Ishikawa (cell line): ENCODE results near the gene DGKI.

ENCODE experiments used
- EGR1 ChIP-seq: IDR thresholded peaks from 2 replicates; pipeline ENCODE4 v1.6.1; 2012
- NFIC ChIP-seq: IDR thresholded peaks from 2 replicates; pipeline ENCODE4 v1.6.1; 2012
- RAD21 ChIP-seq: IDR thresholded peaks from 2 replicates; pipeline ENCODE4 v1.6.1; 2012; ENCODE audit warnings: low read depth
- TAF1 ChIP-seq: IDR thresholded peaks from 2 replicates; pipeline ENCODE4 v1.6.1; 2012; ENCODE audit warnings: low read depth, mild to moderate bottlenecking
- TCF12 ChIP-seq: IDR thresholded peaks from 2 replicates; pipeline ENCODE4 v1.6.1; 2012; ENCODE audit warnings: low read depth
- TEAD4 ChIP-seq: IDR thresholded peaks from 2 replicates; pipeline ENCODE4 v1.6.1; 2012
- YY1 ChIP-seq: IDR thresholded peaks from 2 replicates; pipeline ENCODE4 v1.6.1; 2012; ENCODE audit warnings: low read depth
- TF ChIP-seq, protein P1 (sequence below): IDR thresholded peaks from 2 replicates; pipeline ENCODE4 v1.6.1; 2012
- TF ChIP-seq, protein P2 (sequence below): IDR thresholded peaks from 2 replicates; pipeline ENCODE4 v1.6.1; 2012; ENCODE audit warnings: low read depth, mild to moderate bottlenecking

DNA sequence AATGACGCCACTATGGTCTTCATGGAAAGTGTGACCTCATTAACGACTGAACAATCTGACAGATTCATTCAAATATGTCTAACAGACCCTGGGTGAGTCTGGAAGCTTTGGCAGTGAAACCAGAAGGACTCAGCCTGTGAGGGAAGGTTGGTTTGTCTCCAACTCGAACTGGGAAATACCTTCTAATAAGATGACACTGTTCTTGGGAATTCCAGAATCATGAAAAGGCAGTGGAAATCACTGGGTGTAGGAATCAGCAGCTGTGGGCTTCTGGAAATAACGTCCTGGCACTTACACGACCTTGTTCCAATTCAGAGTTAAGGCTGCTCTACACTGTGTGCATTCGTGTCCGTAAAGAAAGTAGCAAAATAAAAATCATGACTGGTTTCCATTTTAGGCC, 75.1 kb downstream of the DGKI start:
- TF ChIP-seq EGR1: no peak
- TF ChIP-seq YY1: no peak
- TF ChIP-seq TCF12: no peak
- TF ChIP-seq TEAD4: no peak
- TF ChIP-seq, protein P1, sequence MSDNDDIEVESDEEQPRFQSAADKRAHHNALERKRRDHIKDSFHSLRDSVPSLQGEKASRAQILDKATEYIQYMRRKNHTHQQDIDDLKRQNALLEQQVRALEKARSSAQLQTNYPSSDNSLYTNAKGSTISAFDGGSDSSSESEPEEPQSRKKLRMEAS: no peak
- TF ChIP-seq, protein P2, sequence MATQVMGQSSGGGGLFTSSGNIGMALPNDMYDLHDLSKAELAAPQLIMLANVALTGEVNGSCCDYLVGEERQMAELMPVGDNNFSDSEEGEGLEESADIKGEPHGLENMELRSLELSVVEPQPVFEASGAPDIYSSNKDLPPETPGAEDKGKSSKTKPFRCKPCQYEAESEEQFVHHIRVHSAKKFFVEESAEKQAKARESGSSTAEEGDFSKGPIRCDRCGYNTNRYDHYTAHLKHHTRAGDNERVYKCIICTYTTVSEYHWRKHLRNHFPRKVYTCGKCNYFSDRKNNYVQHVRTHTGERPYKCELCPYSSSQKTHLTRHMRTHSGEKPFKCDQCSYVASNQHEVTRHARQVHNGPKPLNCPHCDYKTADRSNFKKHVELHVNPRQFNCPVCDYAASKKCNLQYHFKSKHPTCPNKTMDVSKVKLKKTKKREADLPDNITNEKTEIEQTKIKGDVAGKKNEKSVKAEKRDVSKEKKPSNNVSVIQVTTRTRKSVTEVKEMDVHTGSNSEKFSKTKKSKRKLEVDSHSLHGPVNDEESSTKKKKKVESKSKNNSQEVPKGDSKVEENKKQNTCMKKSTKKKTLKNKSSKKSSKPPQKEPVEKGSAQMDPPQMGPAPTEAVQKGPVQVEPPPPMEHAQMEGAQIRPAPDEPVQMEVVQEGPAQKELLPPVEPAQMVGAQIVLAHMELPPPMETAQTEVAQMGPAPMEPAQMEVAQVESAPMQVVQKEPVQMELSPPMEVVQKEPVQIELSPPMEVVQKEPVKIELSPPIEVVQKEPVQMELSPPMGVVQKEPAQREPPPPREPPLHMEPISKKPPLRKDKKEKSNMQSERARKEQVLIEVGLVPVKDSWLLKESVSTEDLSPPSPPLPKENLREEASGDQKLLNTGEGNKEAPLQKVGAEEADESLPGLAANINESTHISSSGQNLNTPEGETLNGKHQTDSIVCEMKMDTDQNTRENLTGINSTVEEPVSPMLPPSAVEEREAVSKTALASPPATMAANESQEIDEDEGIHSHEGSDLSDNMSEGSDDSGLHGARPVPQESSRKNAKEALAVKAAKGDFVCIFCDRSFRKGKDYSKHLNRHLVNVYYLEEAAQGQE: no peak
- TF ChIP-seq NFIC: no peak
- no peak for TF ChIP-seq RAD21
- TF ChIP-seq TAF1: no peak
